ENCODE data around the gene ELAVL3. TPM values are rescaled to one million over a fixed set of nuclear protein-coding genes. Genes with fewer than 3 reads are reported as not detected.

Gene ELAVL3
- total and polyA plus RNA-seq, 2 donors (not counting 3 experiments of a cell fraction or from before 2014, with no cell fraction given) = not detected

- H3K79me2 ChIP-seq (ENCODE audit: control insufficient read depth, insufficient read depth, low read length) = no peaks in the 10 kb centered on the region
- H2AFZ ChIP-seq (ENCODE audit: low read depth, low read length) = no peak overlapping the region
- no TSS peak for BruUV-seq (replicated peaks)
- H3K27me3 ChIP-seq (ENCODE audit: control insufficient read depth in 2 of 2, insufficient read depth in 2 of 2, low read length in 2 of 2) = peaks cover 29 to 33% of the 10 kb centered on the region in 2 experiments
- no peak for FAIRE-seq
- H4K20me1 ChIP-seq (replicated peaks; ENCODE audit: control insufficient read depth, extremely low read depth, insufficient read depth, low read length) = no peaks in the 10 kb centered on the region
- ChIA-PET CTCF (interaction anchor here (1.2 to 3.7 kb wide), 5 partner anchors 11 to 130 kb away, joined by 3 to 19 read pairs (median 7); partner anchors contain the start of genes CCDC159, ODAD3, PRKCSH and TMEM205), POLR2A (no interaction called here)
- H3K9me3 ChIP-seq (replicated peaks; ENCODE audit: control insufficient read depth, insufficient read depth, low read length) = no peaks in the 10 kb centered on the region
- H3K4me2 ChIP-seq (ENCODE audit: insufficient read depth, low read length) = no peak overlapping the region
- no peak overlapping the region for H3K27ac ChIP-seq (ENCODE audit: insufficient read depth, low read depth, low read length)
- intact Hi-C loops (cut with micrococcal nuclease) (loop anchor here (5.0 kb wide), 1 partner anchor 41 kb away; the partner anchor contains the start of gene EPOR), dilution Hi-C loops (cut with MboI; ENCODE audit: extremely low pct_ligation_motif_present, low sequenced_read_pairs) (no loop called here)
- no peaks in the 10 kb centered on the region for H3K36me3 ChIP-seq (ENCODE audit: control insufficient read depth in 2 of 2, extremely low read depth in 1 of 2, insufficient read depth in 2 of 2, low read length in 2 of 2)
- H3K9ac ChIP-seq (replicated peaks; ENCODE audit: extremely low read depth, insufficient read depth, low read length) = no peak overlapping the region
- no peak overlapping the region for H3K4me3 ChIP-seq (replicated peaks in 1 of 3; ENCODE audit: insufficient read depth in 1 of 3, low read depth in 1 of 3, low read length in 3 of 3)
- TF ChIP-seq MYC (IDR thresholded peaks at IDR 0.05; ENCODE audit: low read depth, low read length) (no peak), EZH2 (IDR thresholded peaks at IDR 0.05; ENCODE audit: borderline replicate concordance, low read depth, low read length, severe bottlenecking) (no peak), POLR2AphosphoS5 (IDR thresholded peaks at IDR 0.05; ENCODE audit: insufficient read depth, low read depth, low read length) (no peak), MAX (IDR thresholded peaks at IDR 0.05; ENCODE audit: insufficient read depth, insufficient read length) (no peak), FOS (IDR thresholded peaks at IDR 0.05; ENCODE audit: borderline replicate concordance, insufficient read depth, low read length) (no peak), GATA2 (IDR thresholded peaks at IDR 0.05; ENCODE audit: insufficient read depth, insufficient read length, low read depth, low read length) (no peak), CTCF (IDR thresholded peaks at IDR 0.05; ENCODE audit: extremely low read depth in 1 of 2, insufficient read depth in 1 of 2, low read depth in 1 of 2, low read length in 2 of 2) (no peak)
- no peak for DNase-seq (ENCODE audit: low read depth, low spot score)
- peaks cover 5% of the 10 kb centered on the region for H3K4me1 ChIP-seq (ENCODE audit: control insufficient read depth, extremely low read depth, insufficient read depth, low read length)
- H3K9me1 ChIP-seq (replicated peaks; ENCODE audit: control insufficient read depth, extremely low read depth, insufficient read depth, low read length) = no peaks in the 10 kb centered on the region
Measured at GRCh38 chr19:11423791-11424181, 57.1 kb downstream of the ELAVL3 start.

Data from endothelial cell of umbilical vein (primary cell).